Activated CD4-positive, CD25-positive, alpha-beta regulatory T cell treated with anti-CD3 and anti-CD28 coated beads, Interleukin-2, amount 50 U/mL, for 24 hours (primary cell): ENCODE data around the gene TNFRSF19.

ENCODE experiments used
- ATAC-seq, 2 donors: fragments of 150-1000 bp; cut with Tn5 transposase; one replicate each; pipeline ENCODE4 v1.10.0; 2021; ENCODE audit warnings: mild to moderate bottlenecking in 1 of 2, moderate library complexity in 1 of 2

Gene TNFRSF19

DNA sequence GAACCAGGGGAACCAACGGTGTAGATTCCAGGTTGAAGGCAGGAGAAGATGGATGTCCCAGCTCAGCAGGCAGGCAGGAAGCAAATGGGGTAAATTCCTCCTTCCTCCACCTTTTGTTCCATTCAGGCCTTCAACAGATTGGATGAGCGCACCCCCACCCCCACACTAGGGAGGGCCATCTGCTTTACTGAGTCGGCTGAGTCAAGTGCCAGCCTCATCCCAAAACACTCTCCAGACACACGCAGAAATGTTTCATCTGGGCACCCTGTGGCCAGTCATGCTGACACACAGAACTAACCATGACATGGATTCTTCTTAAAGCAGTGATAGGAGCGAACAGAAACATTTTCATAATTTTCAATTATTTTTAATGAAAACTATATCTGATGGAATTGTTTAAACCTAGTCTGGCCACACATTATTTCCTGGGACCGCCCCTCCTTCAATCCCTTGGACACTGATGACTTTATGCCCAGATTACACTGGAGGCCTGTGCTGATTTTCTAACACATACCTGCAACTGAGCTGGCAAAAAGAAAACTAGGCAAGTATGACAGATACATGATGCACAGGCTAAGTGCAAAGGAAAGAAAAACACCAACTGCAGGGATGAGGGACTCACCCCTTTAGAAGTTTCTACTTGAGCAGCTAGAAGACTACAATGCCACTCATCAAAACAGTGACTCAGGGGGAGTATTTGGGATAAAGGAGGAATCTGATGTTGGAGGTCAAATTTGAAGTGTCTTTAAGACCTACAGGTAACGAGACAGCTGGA, 154.2 kb downstream of the TNFRSF19 start:
- no peak for ATAC-seq
